HG02759 (cell line): ENCODE data around the gene ASIC3.

Source experiments
- ATAC-seq: cut with Tn5 transposase; IDR thresholded peaks from one replicate; pipeline ENCODE4 v1.9.1; 2021; ENCODE audit warnings: mild to moderate bottlenecking, moderate library complexity; ENCODE audit not compliant: unreplicated experiment

ASIC3 gene

DNA sequence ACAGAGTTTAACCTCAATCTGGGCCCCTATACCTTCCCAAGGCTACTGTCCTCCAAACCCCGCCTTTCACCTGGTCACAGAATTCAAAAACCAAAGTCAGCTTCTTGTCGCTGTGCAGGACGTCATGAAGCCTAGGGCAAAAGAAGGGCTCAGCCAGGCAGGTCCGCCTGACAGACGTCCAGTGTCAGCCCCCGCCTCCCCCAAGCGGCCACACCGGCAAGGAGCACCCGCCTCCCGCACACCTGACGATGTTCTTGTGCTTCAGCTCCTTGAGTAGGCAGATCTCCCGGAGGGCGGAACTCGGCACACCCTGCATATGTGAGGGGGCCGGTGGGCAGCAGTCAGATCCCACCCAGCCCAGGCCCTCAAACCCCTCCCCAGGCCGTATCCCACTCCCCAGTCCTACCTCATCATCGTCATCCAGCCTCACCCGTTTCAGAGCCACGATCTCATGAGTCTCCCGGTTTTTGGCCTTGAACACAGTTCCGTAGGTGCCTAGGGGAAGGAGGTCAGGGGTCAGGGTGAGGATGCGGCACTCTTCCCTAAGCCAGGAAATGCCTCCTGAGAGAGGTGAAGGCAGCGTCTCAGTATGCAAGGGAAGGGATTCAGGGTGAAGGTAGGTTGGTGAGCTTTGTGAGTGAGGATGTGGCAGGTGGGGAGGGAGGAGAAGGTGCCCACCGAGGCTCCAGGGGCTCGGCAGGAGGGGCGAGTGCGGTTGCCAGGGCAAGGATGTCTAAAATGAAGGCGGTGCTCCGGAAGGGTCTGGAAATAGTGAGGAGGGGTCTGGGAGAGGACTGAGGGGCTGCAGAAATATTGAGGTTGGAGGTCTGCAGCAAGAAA is 8.6 kb downstream of the ASIC3 start:
- no peak for ATAC-seq

DNA sequence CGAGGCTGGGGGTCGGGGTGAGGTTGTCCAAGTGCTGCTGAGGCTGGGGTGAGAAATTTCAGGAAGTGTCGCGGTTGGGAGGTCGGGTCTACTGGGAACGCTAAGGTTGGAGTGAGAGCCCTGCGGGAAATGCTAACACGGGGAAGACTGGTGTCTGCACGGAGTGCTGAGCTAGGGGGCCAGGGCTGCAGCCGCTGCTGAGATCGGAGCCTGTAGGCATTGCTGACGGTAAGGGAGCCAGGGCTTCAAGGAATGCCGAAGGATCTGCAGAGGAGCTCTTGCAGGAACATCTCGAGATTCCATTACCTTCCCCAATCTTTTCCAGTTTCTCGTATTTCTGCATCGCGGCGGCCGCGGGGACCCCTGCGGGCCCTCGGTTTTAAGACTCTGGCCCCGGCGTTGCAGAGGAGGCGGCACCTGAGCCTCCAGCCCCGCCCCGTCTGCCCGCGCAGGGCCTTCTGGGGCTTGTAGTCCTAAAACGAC is 9.2 kb downstream of the ASIC3 start, which contains the start of gene CDK5:
Gene CDK5 (minus strand): TSS at position 392 of the 483 bp plus-strand sequence. CDS start 49 bp downstream, at position 343.
- ATAC-seq: peak; percentile 12

DNA sequence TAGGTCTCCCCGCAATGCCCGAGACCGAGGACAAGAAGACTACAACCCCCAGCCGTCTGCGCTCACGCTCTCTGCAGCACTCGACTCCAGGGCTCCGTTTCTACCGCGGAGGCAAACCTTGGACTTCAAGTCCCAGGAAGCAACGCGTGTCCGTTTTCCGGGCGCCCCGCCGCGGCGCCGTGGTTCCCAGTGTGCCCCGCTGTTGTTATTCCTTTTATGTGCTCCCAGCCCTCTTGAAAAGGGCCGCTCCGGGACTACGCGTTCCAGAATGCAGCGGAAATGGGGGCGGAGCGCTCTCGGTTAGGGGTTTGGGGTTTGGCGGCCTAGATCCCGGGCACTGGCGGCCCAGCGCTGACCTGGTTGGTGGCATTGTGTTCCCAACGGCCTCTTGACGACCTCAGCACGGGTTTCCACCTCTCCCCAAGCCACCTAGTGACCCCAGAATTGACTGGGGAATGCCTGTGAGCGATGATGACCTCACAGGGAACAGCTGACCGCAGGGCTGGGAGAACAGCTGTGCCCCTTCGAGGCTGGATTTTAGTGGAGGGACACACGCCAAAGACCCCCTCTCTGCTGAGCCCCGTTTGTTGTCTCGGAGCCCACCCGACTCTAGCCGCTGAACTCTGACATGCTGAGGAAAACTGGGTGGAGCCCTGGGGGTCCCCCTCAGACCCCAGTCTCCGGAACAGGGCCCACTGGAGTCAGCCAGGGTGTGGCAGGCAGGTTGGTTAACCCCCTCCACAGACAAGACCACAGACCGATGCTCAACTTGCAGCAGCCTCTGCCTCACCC is 9.9 kb downstream of the ASIC3 start:
- ATAC-seq: peak; percentile 85

DNA sequence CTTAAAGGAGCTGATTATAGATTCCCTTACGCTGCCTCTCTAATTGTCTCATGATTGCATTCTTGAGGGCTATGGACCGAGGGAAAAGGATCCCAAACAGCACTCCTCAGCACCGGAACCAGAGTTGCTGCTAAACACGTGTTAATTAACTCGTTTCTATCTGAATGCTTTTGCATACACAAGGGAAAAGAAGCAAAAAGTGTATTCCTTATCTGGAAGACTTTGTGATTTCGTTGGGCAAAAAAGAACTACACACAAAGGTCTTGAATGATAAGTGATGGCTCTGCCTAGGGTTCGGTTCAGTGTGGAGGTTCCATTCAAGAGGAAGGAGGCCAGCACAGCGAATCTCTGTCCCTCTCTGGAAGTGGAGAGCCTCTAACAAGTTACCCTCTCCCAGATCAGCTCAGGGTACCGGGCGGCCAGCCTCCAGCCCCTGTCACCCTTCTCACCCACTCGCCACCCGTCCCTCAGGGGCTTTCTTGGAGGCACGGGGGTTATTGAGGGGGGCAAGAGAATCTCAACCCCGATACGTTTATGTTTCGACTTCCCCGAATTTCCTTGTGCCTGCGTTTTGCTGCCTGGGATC is 10.5 kb downstream of the ASIC3 start:
- ATAC-seq: no peak

DNA sequence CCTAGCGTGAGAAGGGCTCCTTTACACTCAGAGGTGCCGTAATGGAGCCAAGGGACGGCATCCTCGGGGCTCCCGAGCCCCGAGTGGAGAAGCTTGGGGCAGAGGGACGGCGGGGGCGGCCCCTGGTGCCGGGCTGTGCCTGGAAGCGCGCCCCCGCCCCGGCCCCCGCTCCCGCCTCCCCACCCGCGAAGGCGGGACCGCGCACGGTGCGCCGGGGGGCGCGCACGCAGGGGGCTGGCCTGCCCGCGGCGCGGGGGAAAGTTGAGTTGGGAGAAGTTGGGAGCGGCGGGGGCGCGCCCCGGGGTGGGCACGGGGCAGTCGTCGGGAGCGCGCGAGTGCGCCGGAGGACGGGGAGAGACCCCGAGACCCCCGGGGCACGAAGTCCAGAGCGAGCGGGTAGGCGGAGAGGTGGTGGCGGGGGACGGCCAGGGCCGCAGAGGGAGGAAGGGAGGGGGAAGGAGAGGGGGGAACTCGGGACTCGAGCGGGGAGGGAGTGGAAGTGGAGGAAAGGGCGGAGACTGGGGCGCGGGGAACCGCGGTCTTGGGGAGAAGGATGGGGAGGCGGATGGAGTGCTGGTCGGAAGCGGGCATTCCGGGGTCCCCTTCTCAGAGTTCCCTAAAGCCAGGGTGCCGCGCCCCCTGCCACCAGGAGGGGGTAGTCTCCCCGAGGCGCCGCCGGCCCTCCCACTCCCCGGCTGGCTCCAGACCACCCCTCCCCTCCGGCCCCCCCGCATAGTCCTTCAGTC is 11.2 kb downstream of the ASIC3 start, which contains the start of gene SLC4A2:
Gene SLC4A2 (plus strand): TSS at position 223 of the 746 bp plus-strand sequence. CDS start 2,399 bp downstream, outside the sequence.
- peak; percentile 47 for ATAC-seq

DNA sequence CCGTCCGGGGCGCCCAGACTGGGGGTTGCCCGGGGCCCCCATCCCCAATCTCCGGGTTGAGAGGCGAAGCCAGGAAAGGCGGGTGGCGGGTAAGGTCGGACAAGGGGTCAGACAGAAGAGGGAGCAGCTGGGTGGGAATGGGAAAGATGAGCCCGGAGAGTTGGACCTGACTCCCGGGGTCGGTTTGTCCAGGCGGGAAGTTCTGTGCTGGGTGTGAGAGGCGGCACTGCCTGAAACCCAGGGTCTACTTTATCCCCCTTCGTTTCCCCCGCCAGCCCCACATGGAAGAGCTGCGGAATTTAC is 11.7 kb downstream of the ASIC3 start:
- ATAC-seq: no peak

DNA sequence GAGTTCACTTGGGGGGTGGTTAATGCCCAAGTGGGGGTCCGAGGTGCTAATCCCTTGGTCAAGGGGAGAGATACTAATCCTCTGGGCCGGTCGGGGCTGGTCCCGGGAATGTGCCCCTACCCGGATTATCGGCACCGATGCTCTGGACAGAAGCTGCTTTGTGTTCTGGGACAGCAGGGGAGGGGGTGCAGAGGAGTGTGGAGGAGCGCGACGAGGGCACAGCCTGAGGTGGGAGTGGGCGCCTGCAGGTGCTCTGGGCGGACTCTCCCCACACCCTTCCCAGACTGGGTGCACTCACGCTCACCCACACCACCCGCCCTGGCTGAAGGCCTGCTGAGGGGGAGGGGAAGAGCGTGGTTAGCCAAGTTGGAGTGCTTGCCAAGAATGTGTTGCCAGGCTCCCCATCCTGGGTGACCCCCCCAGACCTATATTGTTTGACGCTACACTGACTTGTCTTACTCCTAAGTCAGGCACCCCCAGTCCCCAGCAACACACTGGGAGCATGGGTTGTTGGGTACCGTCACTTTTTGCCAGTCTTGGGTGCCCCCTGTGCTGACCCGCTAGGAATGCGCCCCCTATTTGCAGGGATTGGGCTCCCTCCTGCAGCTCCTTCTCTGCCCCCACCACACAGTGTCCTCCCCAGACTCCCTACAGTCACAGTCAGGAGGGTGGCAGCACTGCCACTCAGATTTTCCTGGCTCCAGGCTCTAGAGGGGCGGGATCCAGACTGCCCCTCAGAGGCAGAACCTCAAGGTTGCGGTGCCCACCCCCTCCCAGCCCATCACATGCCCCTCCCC is 12.3 kb downstream of the ASIC3 start:
- ATAC-seq: no peak

DNA sequence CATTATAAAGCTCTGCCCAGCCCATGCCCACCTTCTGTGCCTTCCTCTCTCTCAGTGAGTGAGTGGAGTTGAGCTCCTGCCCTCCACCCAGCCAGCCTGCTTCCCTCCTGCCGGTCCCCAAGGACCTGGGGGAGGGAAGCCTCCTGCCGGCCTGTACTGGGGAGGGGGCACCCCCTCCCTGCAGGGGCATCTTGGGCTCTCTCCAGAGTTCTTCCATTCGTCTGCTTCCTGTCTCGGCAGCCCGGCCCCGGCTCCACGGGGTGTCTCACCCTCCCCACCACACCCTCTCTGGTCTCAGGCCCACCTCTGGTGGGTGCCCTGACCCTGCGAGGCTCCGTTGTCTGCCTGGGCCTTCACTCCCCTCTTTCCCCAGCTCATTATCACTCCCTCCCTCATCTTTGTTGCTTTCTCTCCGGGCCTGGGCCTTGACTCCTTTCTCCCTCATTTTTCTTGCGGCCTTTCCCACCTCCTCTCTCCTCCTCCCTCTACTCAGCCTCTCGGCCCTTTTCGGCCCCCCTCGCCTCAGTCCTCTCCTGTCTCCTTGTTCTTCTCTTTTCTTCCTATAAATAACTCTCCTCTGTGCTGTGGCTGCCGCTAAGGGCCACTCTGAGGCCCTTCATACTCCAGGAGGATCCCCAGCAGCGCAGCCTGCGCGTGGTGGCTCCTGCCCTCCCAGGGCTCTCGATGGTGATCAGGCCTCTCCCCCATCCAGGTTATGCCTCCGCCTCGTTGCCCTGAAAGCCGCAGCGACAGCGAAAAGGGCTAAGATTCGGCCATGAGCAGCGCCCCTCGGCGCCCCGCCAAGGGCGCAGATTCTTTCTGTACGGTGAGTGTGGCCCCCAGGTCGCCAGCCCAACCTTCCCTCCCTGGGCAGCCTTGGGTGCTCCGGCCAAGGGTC is 13.1 kb downstream of the ASIC3 start:
- ATAC-seq: no peak

DNA sequence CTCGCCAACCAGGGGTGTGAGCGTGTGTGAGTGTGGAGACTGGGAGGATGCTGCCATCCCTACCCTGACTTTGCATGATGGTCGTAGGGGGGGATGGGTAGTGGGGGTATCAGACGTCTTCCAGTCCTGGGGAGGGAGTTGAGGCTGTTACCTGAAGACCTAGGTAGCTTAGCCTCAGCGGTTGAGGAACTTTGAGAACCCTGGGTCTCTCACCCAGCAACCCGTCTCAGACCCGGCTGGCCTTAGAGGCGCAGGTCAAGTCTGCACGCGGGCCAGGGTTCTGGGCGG is 13.7 kb downstream of the ASIC3 start:
- no peak for ATAC-seq

DNA sequence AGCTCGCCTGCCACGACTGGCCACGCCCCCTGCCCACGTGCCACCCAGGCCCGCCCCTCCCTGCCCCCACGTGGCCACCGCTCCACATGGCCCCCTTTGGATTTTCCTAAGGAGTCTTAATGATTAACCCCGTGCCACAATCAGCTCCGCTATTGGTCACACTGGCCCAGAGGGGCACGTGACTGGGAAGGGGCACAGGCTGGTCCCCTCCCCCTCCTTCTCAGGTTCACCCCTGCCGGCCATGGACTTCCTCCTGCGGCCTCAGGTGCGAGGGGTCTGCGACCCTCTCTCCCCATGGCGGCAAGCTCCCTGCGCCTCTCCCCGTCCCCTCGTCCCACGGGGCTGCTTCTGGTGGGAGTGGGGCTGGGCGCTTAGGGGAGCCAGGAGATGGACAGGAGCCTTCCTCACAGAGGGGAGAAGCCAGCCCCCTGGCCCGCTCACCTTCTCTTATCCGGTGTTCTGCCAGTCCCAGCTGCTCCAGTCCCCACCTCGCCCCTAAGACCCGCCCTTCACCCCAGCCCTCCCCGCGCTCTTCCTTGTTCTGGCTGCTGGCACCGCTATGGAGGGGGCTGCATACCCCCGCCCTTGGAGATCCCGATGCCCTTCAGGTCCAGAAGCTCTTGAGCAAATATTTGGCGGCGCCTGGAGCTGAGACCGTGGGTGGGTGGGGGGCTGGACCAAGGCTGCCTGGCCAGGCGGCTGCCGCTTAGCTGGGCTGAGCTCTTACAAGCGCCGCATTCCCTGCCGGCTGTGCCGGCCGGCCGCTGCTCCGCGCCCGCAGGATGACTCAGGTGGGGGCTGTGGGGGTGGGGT is 14.3 kb downstream of the ASIC3 start:
- ATAC-seq: no peak

DNA sequence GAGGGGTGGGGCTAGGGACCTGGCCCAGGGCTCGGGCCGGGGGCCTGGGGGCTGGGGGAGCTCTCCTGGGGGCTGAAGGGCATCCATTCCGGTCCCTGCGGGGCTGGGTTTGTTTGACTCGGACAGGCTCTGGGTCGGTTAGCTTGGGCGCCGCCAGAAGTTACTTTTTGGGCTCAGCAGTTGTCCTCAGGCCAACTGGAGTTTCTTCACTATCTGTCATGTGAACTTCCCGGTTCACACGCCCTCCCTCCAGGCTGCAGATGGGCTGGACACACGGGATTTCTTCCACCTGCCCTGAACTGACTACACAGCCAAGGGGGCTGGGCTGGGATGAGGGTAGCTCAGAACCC is 14.9 kb downstream of the ASIC3 start:
- ATAC-seq: no peak

DNA sequence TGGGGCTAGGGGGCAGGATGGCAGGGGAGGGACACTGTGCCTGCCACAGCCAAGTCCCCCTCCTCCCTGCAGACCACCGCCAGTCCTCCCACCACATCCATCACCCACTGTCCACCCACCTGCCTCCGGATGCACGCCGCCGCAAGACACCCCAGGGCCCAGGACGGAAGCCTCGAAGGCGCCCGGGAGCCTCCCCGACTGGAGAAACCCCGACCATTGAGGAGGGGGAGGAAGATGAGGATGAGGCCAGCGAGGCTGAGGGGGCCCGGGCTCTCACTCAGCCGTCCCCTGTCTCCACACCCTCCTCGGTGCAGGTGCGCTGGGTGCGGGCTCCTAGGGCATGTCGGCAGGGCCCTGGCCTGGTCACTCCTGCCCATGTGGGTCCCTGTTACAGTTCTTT is 16.1 kb downstream of the ASIC3 start:
- no peak for ATAC-seq

DNA sequence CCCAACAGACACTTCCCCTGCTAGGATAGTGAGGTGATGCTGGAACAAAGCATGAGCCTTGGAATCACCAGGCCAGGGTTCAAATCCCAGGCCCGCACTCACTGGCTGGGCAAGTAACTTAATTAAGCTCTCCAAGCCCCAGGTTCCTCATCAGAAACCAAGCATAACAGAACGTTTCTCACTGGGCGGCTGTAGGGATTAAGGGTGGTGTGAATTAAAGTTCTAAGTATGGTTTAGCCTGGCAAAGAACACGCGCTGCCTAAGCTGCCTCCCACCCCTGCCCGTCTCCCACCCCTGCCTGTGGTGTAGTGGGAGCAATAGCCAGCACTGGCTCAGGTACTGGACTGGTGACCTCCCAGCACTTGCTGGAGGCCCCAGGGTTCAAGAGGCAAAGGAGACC is 16.7 kb downstream of the ASIC3 start:
- no peak for ATAC-seq

DNA sequence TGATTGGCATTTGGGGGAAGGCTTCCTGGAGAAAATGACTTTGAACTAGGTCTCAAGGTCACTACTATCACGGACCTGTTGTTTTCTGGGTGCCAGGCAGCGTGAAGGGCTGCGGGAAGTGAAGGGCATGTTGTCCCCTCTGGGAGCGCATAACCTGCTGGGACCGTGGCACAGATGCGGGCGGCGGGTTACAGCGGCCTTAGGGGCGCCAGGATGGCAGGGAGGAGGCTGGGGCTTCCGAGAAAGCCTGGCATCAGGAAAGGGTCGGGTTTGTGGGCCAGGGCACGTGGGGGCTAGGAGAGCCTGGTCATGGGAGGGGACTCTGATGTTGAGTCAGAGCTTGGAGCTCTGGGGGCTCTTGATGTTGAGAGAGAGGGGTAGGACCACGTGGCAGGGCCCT is 17.2 kb downstream of the ASIC3 start:
- no peak for ATAC-seq

DNA sequence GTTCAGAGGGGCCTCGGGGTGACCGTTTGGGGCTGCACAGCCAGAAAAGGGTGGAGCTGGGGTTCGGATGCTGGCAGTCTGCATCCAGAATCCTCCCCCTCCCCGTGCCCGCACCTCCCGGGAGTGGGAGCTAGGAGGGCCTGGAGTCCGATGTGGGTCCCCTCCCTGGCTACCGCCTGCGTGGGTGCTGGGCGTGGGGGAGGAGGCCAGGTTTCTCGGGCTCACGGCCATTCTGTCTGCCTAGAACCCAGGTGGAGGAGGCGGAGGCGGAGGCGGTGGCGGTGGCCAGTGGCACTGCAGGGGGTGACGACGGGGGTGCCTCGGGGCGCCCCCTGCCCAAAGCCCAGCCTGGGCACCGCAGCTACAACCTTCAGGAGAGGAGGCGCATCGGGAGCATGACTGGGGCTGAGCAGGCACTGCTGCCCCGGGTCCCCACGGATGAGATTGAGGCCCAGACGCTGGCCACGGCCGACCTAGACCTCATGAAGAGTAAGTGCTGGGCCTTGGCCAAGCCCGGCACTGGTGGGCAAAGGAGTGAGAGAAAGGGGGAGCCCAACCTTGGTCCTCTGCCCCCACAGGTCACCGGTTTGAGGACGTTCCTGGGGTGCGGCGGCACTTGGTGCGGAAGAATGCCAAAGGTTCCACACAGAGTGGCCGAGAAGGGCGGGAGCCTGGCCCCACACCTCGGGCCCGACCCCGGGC is 18.1 kb downstream of the ASIC3 start:
- ATAC-seq: no peak

DNA sequence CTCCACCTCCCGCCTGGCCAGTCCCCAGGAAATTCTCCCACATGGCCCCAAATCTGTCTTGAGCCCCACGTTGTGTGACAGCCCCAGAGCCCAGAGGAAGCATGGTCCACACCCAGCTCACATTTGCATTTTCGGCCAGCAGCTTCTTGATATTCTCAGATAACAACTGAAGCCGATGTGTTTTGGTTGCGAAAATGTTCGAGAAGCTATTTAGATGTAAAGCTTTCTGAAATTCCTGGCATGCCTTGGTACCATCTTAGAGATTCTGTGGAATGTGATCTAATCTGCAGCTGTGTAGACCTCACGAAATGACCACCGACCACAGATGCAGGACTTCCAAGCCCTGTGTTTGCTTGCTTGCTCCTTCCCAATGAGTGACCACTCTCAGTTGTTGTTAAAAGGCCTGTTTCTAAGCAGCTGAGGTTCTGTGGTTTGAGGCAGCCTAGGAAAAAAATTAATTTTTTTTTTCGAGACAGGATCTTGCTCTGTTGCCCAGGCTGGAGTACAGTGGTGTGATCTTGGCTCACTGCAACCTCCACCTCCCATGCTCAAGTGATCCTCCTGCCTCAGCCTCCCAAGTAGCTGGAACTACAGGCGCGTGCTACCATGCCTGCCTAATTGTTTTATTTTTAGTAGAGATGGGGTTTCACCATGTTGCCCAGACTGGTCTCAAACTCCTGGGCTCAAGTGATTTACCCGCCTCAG is 19.9 kb downstream of the ASIC3 start:
- no peak for ATAC-seq

DNA sequence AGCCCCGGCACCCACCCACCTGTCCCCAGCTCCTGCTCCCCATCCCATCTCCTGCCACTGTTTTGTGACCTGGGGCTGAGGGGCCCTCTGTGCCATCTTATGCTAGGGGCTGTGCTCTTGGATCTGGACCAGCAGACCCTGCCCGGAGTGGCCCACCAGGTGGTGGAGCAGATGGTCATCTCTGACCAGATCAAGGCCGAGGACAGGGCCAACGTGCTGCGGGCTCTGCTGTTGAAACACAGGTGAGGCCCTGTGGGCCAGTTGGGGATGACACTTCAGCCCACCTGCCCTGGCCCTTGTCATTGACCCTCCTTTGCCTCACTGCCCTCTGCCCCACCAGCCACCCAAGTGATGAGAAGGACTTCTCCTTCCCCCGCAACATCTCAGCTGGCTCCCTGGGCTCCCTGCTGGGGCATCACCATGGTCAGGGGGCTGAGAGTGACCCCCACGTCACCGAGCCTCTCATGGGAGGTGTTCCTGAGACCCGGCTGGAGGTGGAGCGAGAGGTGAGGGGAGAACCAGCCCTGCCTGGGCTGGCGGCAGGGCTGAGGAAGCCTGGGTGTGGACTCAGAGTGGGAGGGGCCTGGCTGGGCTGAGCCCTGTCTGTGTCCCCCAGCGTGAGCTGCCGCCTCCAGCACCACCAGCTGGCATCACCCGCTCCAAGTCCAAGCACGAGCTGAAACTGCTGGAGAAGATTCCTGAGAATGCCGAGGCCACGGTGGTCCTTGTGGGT is 21.7 kb downstream of the ASIC3 start:
- ATAC-seq: no peak
